Liver (tissue), 3 donors: ENCODE data around the gene HDAC6.

Experiments used
- ATF3 ChIP-seq: IDR thresholded peaks from 2 replicates; pipeline ENCODE4 v1.6.1; 2016; ENCODE audit warnings: antibody characterized with exemption
- CTCF ChIP-seq: fragments of 150-350 bp; IDR thresholded peaks from 2 replicates; pipeline ENCODE4 v1.5.1; 2017; ENCODE audit warnings: improper control_type of control experiment, low read depth, low read length; ENCODE audit not compliant: missing input control
- FOXA1 ChIP-seq: IDR thresholded peaks from 2 replicates; pipeline ENCODE4 v1.6.1; 2016; ENCODE audit warnings: antibody characterized with exemption
- GABPA ChIP-seq, 2 donors: IDR thresholded peaks in 1 of 2; conservative IDR thresholded peaks in 1 of 2; 2 replicates each; pipeline ENCODE4 v1.6.1; 2016; ENCODE audit warnings: antibody characterized with exemption in 2 of 2, mild to moderate bottlenecking in 1 of 2, moderate library complexity in 1 of 2
- JUND ChIP-seq, 2 donors: IDR thresholded peaks; 2 replicates each; pipeline ENCODE4 v1.6.1; 2016; ENCODE audit warnings: antibody characterized with exemption in 2 of 2
- MAX ChIP-seq: IDR thresholded peaks from 2 replicates; pipeline ENCODE4 v1.6.1; 2016; ENCODE audit warnings: antibody characterized with exemption
- RAD21 ChIP-seq, 2 donors: IDR thresholded peaks; 2 replicates each; pipeline ENCODE4 v1.6.1; 2016; ENCODE audit warnings: antibody characterized with exemption in 2 of 2, mild to moderate bottlenecking in 2 of 2
- RXRA ChIP-seq, 2 donors: IDR thresholded peaks; 2 replicates each; pipeline ENCODE4 v1.6.1; 2017 to 2018; ENCODE audit warnings: antibody characterized with exemption in 2 of 2, mild to moderate bottlenecking in 1 of 2
- SP1 ChIP-seq: IDR thresholded peaks from 2 replicates; pipeline ENCODE4 v1.6.1; 2018; ENCODE audit warnings: antibody characterized with exemption, mild to moderate bottlenecking
- TAF1 ChIP-seq: conservative IDR thresholded peaks from 2 replicates; pipeline ENCODE4 v1.6.1; 2016; ENCODE audit warnings: antibody characterized with exemption, mild to moderate bottlenecking
- YY1 ChIP-seq: IDR thresholded peaks from 2 replicates; pipeline ENCODE4 v1.6.1; 2016; ENCODE audit warnings: antibody characterized with exemption, mild to moderate bottlenecking
- TF ChIP-seq, protein P1 (sequence below): IDR thresholded peaks from 2 replicates; pipeline ENCODE4 v1.6.1; 2016; ENCODE audit warnings: antibody characterized with exemption
- TF ChIP-seq, protein P2 (sequence below): IDR thresholded peaks from 2 replicates; pipeline ENCODE4 v1.6.1; 2016; ENCODE audit warnings: antibody characterized with exemption, mild to moderate bottlenecking
- donor health status: healthy.
- donor health status: healthy.

- no peak for TF ChIP-seq CTCF
- no peak for TF ChIP-seq FOXA1
- TF ChIP-seq RAD21 (IDR thresholded peaks at IDR 0.05): no peak
- TF ChIP-seq YY1: no peak
- TF ChIP-seq, protein P1, sequence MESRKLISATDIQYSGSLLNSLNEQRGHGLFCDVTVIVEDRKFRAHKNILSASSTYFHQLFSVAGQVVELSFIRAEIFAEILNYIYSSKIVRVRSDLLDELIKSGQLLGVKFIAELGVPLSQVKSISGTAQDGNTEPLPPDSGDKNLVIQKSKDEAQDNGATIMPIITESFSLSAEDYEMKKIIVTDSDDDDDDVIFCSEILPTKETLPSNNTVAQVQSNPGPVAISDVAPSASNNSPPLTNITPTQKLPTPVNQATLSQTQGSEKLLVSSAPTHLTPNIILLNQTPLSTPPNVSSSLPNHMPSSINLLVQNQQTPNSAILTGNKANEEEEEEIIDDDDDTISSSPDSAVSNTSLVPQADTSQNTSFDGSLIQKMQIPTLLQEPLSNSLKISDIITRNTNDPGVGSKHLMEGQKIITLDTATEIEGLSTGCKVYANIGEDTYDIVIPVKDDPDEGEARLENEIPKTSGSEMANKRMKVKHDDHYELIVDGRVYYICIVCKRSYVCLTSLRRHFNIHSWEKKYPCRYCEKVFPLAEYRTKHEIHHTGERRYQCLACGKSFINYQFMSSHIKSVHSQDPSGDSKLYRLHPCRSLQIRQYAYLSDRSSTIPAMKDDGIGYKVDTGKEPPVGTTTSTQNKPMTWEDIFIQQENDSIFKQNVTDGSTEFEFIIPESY: no peak
- TF ChIP-seq, protein P2, sequence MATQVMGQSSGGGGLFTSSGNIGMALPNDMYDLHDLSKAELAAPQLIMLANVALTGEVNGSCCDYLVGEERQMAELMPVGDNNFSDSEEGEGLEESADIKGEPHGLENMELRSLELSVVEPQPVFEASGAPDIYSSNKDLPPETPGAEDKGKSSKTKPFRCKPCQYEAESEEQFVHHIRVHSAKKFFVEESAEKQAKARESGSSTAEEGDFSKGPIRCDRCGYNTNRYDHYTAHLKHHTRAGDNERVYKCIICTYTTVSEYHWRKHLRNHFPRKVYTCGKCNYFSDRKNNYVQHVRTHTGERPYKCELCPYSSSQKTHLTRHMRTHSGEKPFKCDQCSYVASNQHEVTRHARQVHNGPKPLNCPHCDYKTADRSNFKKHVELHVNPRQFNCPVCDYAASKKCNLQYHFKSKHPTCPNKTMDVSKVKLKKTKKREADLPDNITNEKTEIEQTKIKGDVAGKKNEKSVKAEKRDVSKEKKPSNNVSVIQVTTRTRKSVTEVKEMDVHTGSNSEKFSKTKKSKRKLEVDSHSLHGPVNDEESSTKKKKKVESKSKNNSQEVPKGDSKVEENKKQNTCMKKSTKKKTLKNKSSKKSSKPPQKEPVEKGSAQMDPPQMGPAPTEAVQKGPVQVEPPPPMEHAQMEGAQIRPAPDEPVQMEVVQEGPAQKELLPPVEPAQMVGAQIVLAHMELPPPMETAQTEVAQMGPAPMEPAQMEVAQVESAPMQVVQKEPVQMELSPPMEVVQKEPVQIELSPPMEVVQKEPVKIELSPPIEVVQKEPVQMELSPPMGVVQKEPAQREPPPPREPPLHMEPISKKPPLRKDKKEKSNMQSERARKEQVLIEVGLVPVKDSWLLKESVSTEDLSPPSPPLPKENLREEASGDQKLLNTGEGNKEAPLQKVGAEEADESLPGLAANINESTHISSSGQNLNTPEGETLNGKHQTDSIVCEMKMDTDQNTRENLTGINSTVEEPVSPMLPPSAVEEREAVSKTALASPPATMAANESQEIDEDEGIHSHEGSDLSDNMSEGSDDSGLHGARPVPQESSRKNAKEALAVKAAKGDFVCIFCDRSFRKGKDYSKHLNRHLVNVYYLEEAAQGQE: no peak
- no peak for TF ChIP-seq ATF3
- TF ChIP-seq MAX: no peak
- TF ChIP-seq JUND (IDR thresholded peaks at IDR 0.05): no peak
- TF ChIP-seq GABPA (IDR thresholded peaks at IDR 0.05 in 1 of 2, conservative IDR thresholded peaks at IDR 0.05 in 1 of 2): no peak
- TF ChIP-seq RXRA (IDR thresholded peaks at IDR 0.05): no peak
- no peak for TF ChIP-seq TAF1
- TF ChIP-seq SP1: no peak
Measured at GRCh38 chrX:48816014-48816810, 14.3 kb downstream of the HDAC6 start.
